HepG2 (cell line): ENCODE data around the gene ERMARD. TPM values are rescaled to one million over a fixed set of nuclear protein-coding genes. Genes with fewer than 3 reads are reported as not detected.

ENCODE experiments used
- CREB1 ChIP-seq, 2 experiments: fragments of 450-650 bp in 1 of 2; IDR thresholded peaks; 2 replicates each; pipeline ENCODE4 v1.6.1; 2016 to 2017; ENCODE audit warnings: control low read depth in 1 of 2, mild to moderate bottlenecking in 1 of 2, missing compliant biosample characterization in 1 of 2, missing genetic modification characterization in 1 of 2
- ELF1 ChIP-seq: sonication (generic); formaldehyde crosslinking; IDR thresholded peaks from 2 replicates; pipeline ENCODE4 v1.4.0; 2020; ENCODE audit warnings: missing genetic modification reagents
- ELF3 ChIP-seq: IDR thresholded peaks from 2 replicates; pipeline ENCODE4 v1.6.1; 2016; ENCODE audit warnings: missing genetic modification reagents, missing compliant biosample characterization
- FOXA3 ChIP-seq: IDR thresholded peaks from 2 replicates; pipeline ENCODE4 v1.6.1; 2016; ENCODE audit warnings: missing genetic modification reagents, missing compliant biosample characterization
- HNRNPUL1 ChIP-seq: fragments of 200-400 bp; formaldehyde crosslinking; IDR thresholded peaks from 2 replicates; pipeline ENCODE4 v1.6.1; 2017; ENCODE audit warnings: low read depth, mild to moderate bottlenecking, low read length, moderate library complexity
- JUND ChIP-seq: sonication (generic); formaldehyde crosslinking; IDR thresholded peaks from 2 replicates; pipeline ENCODE4 v1.8.0; 2022; ENCODE audit warnings: mild to moderate bottlenecking, missing genetic modification reagents
- KDM5A ChIP-seq: fragments of 200-600 bp; sonication (generic); IDR thresholded peaks from 2 replicates; pipeline ENCODE4 v1.7.0; 2018; ENCODE audit warnings: antibody characterized with exemption, mild to moderate bottlenecking, low read length, borderline replicate concordance
- KMT2A ChIP-seq: sonication (generic); formaldehyde crosslinking; IDR thresholded peaks from 2 replicates; pipeline ENCODE4 v1.4.0; 2020; ENCODE audit warnings: missing genetic modification reagents
- MTA1 ChIP-seq: sonication (generic); formaldehyde crosslinking; IDR thresholded peaks from 2 replicates; pipeline ENCODE4 v1.4.0; 2020; ENCODE audit warnings: missing genetic modification reagents, mild to moderate bottlenecking, borderline replicate concordance
- PAWR ChIP-seq: sonication (generic); formaldehyde crosslinking; IDR thresholded peaks from 2 replicates; pipeline ENCODE4 v1.4.0; 2020; ENCODE audit warnings: missing genetic modification reagents, mild to moderate bottlenecking, borderline replicate concordance
- PHF5A ChIP-seq: IDR thresholded peaks from one replicate; pipeline ENCODE4 v1.6.1; 2018; ENCODE audit warnings: low read depth, missing genetic modification reagents; ENCODE audit not compliant: unreplicated experiment
- SIN3A ChIP-seq: IDR thresholded peaks from 2 replicates; pipeline ENCODE4 v1.6.1; 2011; ENCODE audit warnings: low read depth, mild to moderate bottlenecking, control low read depth, low read length, borderline replicate concordance
- TCF12 ChIP-seq, 2 experiments: fragments of 450-650 bp in 1 of 2; sonication (generic) in 1 of 2; formaldehyde crosslinking in 1 of 2; IDR thresholded peaks; 2 replicates each; pipeline versions ENCODE4 v1.6.1 to v1.8.0; 2017 to 2022; ENCODE audit warnings: antibody characterized with exemption in 1 of 2, mild to moderate bottlenecking in 1 of 2, missing genetic modification reagents in 1 of 2, moderate library complexity in 1 of 2
- TRIM22 ChIP-seq: fragments of 450-650 bp; IDR thresholded peaks from 2 replicates; pipeline ENCODE4 v1.6.1; 2017
- TRIM24 ChIP-seq: sonication (generic); formaldehyde crosslinking; IDR thresholded peaks from 2 replicates; pipeline ENCODE4 v1.8.0; 2022; ENCODE audit warnings: mild to moderate bottlenecking, missing genetic modification reagents
- YEATS2 ChIP-seq: sonication (generic); formaldehyde crosslinking; IDR thresholded peaks from 2 replicates; pipeline ENCODE4 v1.4.0; 2020; ENCODE audit warnings: missing genetic modification reagents, borderline replicate concordance
- ZBTB1 ChIP-seq: sonication (generic); formaldehyde crosslinking; IDR thresholded peaks from 2 replicates; pipeline ENCODE4 v1.4.0; 2020; ENCODE audit warnings: missing genetic modification reagents, borderline replicate concordance
- ZC3H13 ChIP-seq: sonication (generic); formaldehyde crosslinking; IDR thresholded peaks from 2 replicates; pipeline ENCODE4 v1.8.1; 2023; ENCODE audit warnings: mild to moderate bottlenecking, missing genetic modification reagents, moderate library complexity
- ZNF207 ChIP-seq: fragments of 450-650 bp; IDR thresholded peaks from 2 replicates; pipeline ENCODE4 v1.6.1; 2016; ENCODE audit warnings: antibody characterized with exemption, borderline replicate concordance
- ZNF282 ChIP-seq: fragments of 450-650 bp; IDR thresholded peaks from 2 replicates; pipeline ENCODE4 v1.6.1; 2018; ENCODE audit not compliant: partially characterized antibody
- ZNF30 ChIP-seq: sonication (generic); formaldehyde crosslinking; IDR thresholded peaks from 2 replicates; pipeline ENCODE4 v1.5.0; 2020; ENCODE audit warnings: mild to moderate bottlenecking, missing genetic modification reagents
- ZNF362 ChIP-seq: sonication (generic); formaldehyde crosslinking; IDR thresholded peaks from 2 replicates; pipeline ENCODE4 v1.4.0; 2020; ENCODE audit warnings: missing genetic modification reagents, mild to moderate bottlenecking, borderline replicate concordance
- ZNF496 ChIP-seq: sonication (generic); formaldehyde crosslinking; IDR thresholded peaks from 2 replicates; pipeline ENCODE4 v1.8.1; 2023; ENCODE audit warnings: mild to moderate bottlenecking, moderate library complexity, missing genetic modification reagents; ENCODE audit not compliant: insufficient replicate concordance
- ZNF549 ChIP-seq: sonication (generic); formaldehyde crosslinking; IDR thresholded peaks from 2 replicates; pipeline ENCODE4 v1.5.0; 2020; ENCODE audit warnings: missing genetic modification reagents
- ZNF710 ChIP-seq: sonication (generic); formaldehyde crosslinking; IDR thresholded peaks from 2 replicates; pipeline ENCODE4 v1.5.0; 2020; ENCODE audit warnings: mild to moderate bottlenecking, missing genetic modification reagents, borderline replicate concordance
- ZNF775 ChIP-seq: sonication (generic); formaldehyde crosslinking; IDR thresholded peaks from 2 replicates; pipeline ENCODE4 v1.4.0; 2020; ENCODE audit warnings: missing genetic modification reagents, mild to moderate bottlenecking, moderate library complexity, borderline replicate concordance
- polyA plus RNA-seq, 8 experiments: library from polyadenylated mRNA; depleted of rRNA in 3 of 8; stranded (reverse) in 7 of 8; unstranded in 1 of 8; fragments of >200 nt; fragmentation: Illumina TruSeq in 4 of 8; extraction: Trizol in 4 of 8; gene quantifications; 2 replicates each; pipeline versions ENCODE4 v1.2.1 to v1.2.3, GENCODE V29; 2011 to 2016; ENCODE audit warnings: low read depth in 4 of 8, missing spikeins in 1 of 8, mixed read lengths in 1 of 8; ENCODE audit not compliant: insufficient read depth in 1 of 8
- total RNA-seq, 5 experiments: library from RNA; depleted of rRNA; stranded (reverse); fragments of >200 nt; fragmentation: Illumina TruSeq; extraction: Trizol; gene quantifications; 2 replicates each; pipeline ENCODE4 v1.2.3, GENCODE V29; 2016; ENCODE audit warnings: low read depth in 1 of 5

The ERMARD gene
- total and polyA plus RNA-seq, 2 of the 13 experiments (the other 11 are each of a cell fraction or from before 2014, with no cell fraction given) = 8.8 to 10.7 TPM

DNA sequence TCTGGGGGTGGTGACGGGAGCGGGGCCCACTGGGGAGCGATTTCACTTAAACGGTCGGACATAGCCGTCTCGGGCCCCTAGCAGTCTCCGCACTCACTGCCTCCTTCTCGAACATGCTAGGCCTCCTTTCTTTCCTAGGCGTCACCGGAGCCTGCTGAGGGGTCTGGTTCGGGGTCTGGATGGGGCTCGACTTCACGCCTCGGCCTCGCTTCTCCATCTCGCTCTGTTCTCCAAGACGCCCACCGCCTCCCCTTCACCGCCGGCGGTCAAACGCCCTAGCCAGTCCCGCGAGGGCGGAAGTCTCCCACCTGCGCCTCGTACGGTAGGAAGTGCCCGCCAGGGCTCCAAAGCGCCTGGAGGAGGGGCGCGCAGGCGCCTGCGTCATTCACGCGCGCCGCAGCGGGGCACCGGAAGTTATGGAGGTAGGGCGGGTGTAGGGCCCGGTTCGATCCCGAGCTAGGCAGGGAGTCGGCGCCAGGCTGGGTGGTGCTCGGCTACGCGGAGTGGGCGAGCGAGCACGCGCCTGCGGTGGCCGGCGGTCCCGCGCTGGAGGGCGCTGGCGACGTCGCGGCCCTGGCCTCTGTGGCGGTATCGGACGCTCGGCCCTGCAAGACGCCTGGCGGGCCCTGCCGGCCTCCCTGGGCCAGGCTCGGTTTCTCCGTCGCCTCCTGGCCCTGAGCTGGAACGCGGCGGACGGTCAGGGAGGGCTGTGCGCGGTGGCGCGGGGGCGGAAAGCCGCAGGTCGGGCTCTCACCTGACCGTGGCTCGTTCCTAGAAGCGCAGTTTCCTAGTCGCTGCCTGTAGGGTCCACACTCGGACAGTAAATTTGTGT, at the start of gene ERMARD, which contains the start of gene DYNLT2 (continued):
- peak; percentile 87 for TF ChIP-seq KDM5A
- TF ChIP-seq JUND (CRISPR knock-in tag) = peak; percentile 85
- TF ChIP-seq SIN3A = peak; percentile 98
- TF ChIP-seq HNRNPUL1 = no peak
- no peak for TF ChIP-seq TCF12 (IDR thresholded peaks at IDR 0.05)
- TF ChIP-seq TCF12 (CRISPR knock-in tag; IDR thresholded peaks at IDR 0.05) = no peak
- peak; percentile 95 for TF ChIP-seq ZC3H13 (CRISPR knock-in tag)
- peak; percentile 100 for TF ChIP-seq KMT2A (CRISPR knock-in tag)
- TF ChIP-seq ZNF282 = no peak
- TF ChIP-seq PAWR (CRISPR knock-in tag) = no peak
- peak; percentile 98 for TF ChIP-seq CREB1 (IDR thresholded peaks at IDR 0.05)
- peak; percentile 99 for TF ChIP-seq CREB1 (CRISPR knock-in tag; IDR thresholded peaks at IDR 0.05)
- TF ChIP-seq ZNF549 (CRISPR knock-in tag) = no peak
- no peak for TF ChIP-seq ZBTB1
- TF ChIP-seq ZNF710 (CRISPR knock-in tag) = peak; percentile 72
- TF ChIP-seq ZNF207 = no peak
- TF ChIP-seq ELF3 (CRISPR knock-in tag) = peak; percentile 97
- TF ChIP-seq ZNF30 = peak; percentile 45; the same call in 1 of the 2 replicates
- peak; percentile 99 for TF ChIP-seq ELF1 (CRISPR knock-in tag)
- no peak for TF ChIP-seq TRIM24 (CRISPR knock-in tag)
- no peak for TF ChIP-seq ZNF496 (CRISPR knock-in tag)
- TF ChIP-seq YEATS2 = peak; percentile 95
- TF ChIP-seq ZNF362 (CRISPR knock-in tag) = peak; percentile 57; the same call in 1 of the 2 replicates
- peak; percentile 77 for TF ChIP-seq FOXA3
- peak; percentile 96 for TF ChIP-seq MTA1 (CRISPR knock-in tag)
- no peak for TF ChIP-seq TRIM22
- peak; percentile 90 for TF ChIP-seq PHF5A (CRISPR knock-in tag)
- no peak for TF ChIP-seq ZNF775
